K562 (cell line): ENCODE measurements around the gene CELF4. TPM values are rescaled to one million over a fixed set of nuclear protein-coding genes. Genes with fewer than 3 reads are reported as not detected.

ENCODE experiments used
- ATAC-seq: fragments of 200-7000 bp; cut with Tn5 transposase; 3 replicates; pipeline ENCODE4 v1.9.1; 2020; ENCODE audit warnings: moderate library complexity
- BruUV-seq: library from RNA; stranded (reverse); fragments of 400-500 nt; replicated peaks from 2 replicates; lab custom pipeline; 2021; lab: Mats Ljungman, UMichigan
- CTCF ChIA-PET: fragments of 300-600 bp; formaldehyde crosslinking; extraction: SDS; loops from one replicate; lab custom pipeline; 2021; ENCODE audit warnings: low intra/inter-chr PET ratio; lab: Yijun Ruan, JAX
- POLR2A ChIA-PET: fragments of 300-600, 350-650 bp; sonication (Branson Sonifier 250); formaldehyde crosslinking; extraction: SDS; loops from one replicate; lab custom pipeline; 2021; ENCODE audit warnings: antibody characterized with exemption, inconsistent platforms; lab: Yijun Ruan, JAX
- DNase-seq, 4 experiments: peaks; one replicate each; pipeline versions ENCODE4 v3.0.0 to v3.0.0-alpha.2; 2011 to 2018; ENCODE audit warnings: low spot score in 3 of 4, mixed read lengths in 3 of 4; ENCODE audit errors: extremely low read depth in 1 of 4
- FAIRE-seq: peaks from 2 replicates; lab custom pipeline; 2011; peaks lifted over from hg19 to GRCh38; lab: Jason Lieb, UNC
- H2AFZ ChIP-seq: 2 replicates; pipeline ENCODE4 v1.6.0; 2011; ENCODE audit warnings: low read depth, low read length, control low read depth, inconsistent platforms
- H3K27ac ChIP-seq: fragments of 200-600 bp; 3 replicates; pipeline ENCODE4 v1.8.0; 2011; ENCODE audit warnings: low read depth, mild to moderate bottlenecking, control low read depth, inconsistent platforms, low read length, moderate library complexity, mixed read lengths; ENCODE audit errors: extremely low read depth
- H3K27me3 ChIP-seq, 2 experiments: fragments of 300-600 bp in 1 of 2; 2 replicates in 1 of 2; 3 replicates in 1 of 2; pipeline versions ENCODE4 v1.6.0 to v1.8.0; 2011; ENCODE audit warnings: inconsistent platforms in 2 of 2, low read length in 2 of 2, mild to moderate bottlenecking in 1 of 2, mixed read lengths in 1 of 2, moderate library complexity in 1 of 2; ENCODE audit not compliant: control insufficient read depth in 2 of 2, insufficient read depth in 2 of 2
- H3K36me3 ChIP-seq: fragments of 300-600 bp; 3 replicates; pipeline ENCODE4 v1.8.0; 2011; ENCODE audit warnings: mild to moderate bottlenecking, low read length, inconsistent platforms; ENCODE audit not compliant: control insufficient read depth, insufficient read depth
- H3K4me1 ChIP-seq, 2 experiments: fragments of 200-600 bp in 1 of 2; replicated peaks in 1 of 2; 2 replicates in 1 of 2; 3 replicates in 1 of 2; pipeline versions ENCODE4 v1.5.1 to v1.8.0; 2011; ENCODE audit warnings: inconsistent platforms in 2 of 2, low read length in 2 of 2, mild to moderate bottlenecking in 1 of 2, mixed read lengths in 1 of 2, moderate library complexity in 1 of 2; ENCODE audit not compliant: control insufficient read depth in 2 of 2, insufficient read depth in 2 of 2
- H3K4me2 ChIP-seq: 2 replicates; pipeline ENCODE4 v1.6.1; 2011; ENCODE audit warnings: low read length, control low read depth, inconsistent platforms, mixed read lengths; ENCODE audit not compliant: insufficient read depth
- H3K4me3 ChIP-seq: fragments of 200-600 bp; sonication (generic), shearing (Covaris generic); 2 replicates; pipeline ENCODE4 v1.5.1; 2016; ENCODE audit warnings: control low read depth, inconsistent platforms
- H3K79me2 ChIP-seq: fragments of 200-600 bp; 3 replicates; pipeline ENCODE4 v1.8.0; 2011; ENCODE audit warnings: low read length, inconsistent platforms; ENCODE audit not compliant: control insufficient read depth, insufficient read depth
- H3K9ac ChIP-seq, 2 experiments: 2 replicates each; pipeline versions ENCODE4 v1.6.0 to v1.6.1; 2011; ENCODE audit warnings: low read depth in 2 of 2, low read length in 2 of 2, control low read depth in 1 of 2, inconsistent platforms in 1 of 2, mild to moderate bottlenecking in 1 of 2, mixed read lengths in 1 of 2; ENCODE audit not compliant: insufficient read depth in 1 of 2
- H3K9me1 ChIP-seq: one replicate; pipeline ENCODE4 v1.6.0; 2011; ENCODE audit warnings: inconsistent platforms, mild to moderate bottlenecking, low read length, moderate library complexity; ENCODE audit not compliant: control insufficient read depth, insufficient read depth
- H3K9me3 ChIP-seq: replicated peaks from 2 replicates; pipeline ENCODE4 v1.5.1; 2011; ENCODE audit warnings: low read depth, low read length, inconsistent platforms; ENCODE audit not compliant: control insufficient read depth, insufficient read depth
- H4K20me1 ChIP-seq: replicated peaks from 2 replicates; pipeline ENCODE4 v1.6.1; 2011; ENCODE audit warnings: low read length, inconsistent platforms, mixed read lengths; ENCODE audit not compliant: control insufficient read depth, insufficient read depth
- CREB1 ChIP-seq, 2 experiments: sonication (generic) in 1 of 2; formaldehyde crosslinking in 1 of 2; IDR thresholded peaks; 2 replicates each; pipeline versions ENCODE4 v1.6.1 to v1.8.0; 2012 to 2022; ENCODE audit warnings: inconsistent platforms in 1 of 2, mild to moderate bottlenecking in 1 of 2, missing genetic modification reagents in 1 of 2, moderate library complexity in 1 of 2
- ELF1 ChIP-seq: fragments of 200-800 bp; sonication (Bioruptor generic); IDR thresholded peaks from 2 replicates; pipeline ENCODE4 v1.6.1; 2016; ENCODE audit warnings: missing genetic modification characterization, missing compliant biosample characterization
- ESRRA ChIP-seq: fragments of 450-650 bp; IDR thresholded peaks from 2 replicates; pipeline ENCODE4 v1.6.1; 2014; ENCODE audit warnings: low read depth, mild to moderate bottlenecking, moderate library complexity, borderline replicate concordance
- PRMT5 ChIP-seq: sonication (generic); formaldehyde crosslinking; IDR thresholded peaks from 2 replicates; pipeline ENCODE4 v1.5.0; 2020; ENCODE audit warnings: missing genetic modification reagents
- RBM14 ChIP-seq: fragments of 200-400 bp; formaldehyde crosslinking; IDR thresholded peaks from 2 replicates; pipeline ENCODE4 v1.6.1; 2018; ENCODE audit warnings: low read depth, mild to moderate bottlenecking, low read length, moderate library complexity, borderline replicate concordance; ENCODE audit not compliant: insufficient read depth
- TCF3 ChIP-seq: sonication (generic); formaldehyde crosslinking; IDR thresholded peaks from 2 replicates; pipeline ENCODE4 v1.4.0; 2020; ENCODE audit warnings: mild to moderate bottlenecking, missing genetic modification reagents
- ZKSCAN8 ChIP-seq: fragments of 200-800 bp; sonication (Bioruptor generic); IDR thresholded peaks from 2 replicates; pipeline ENCODE4 v1.6.1; 2016; ENCODE audit warnings: missing genetic modification characterization, missing compliant biosample characterization
- WGBS: fragments of 100-300 bp; shearing (Covaris generic); methylation state at CpG from one replicate; pipeline ENCODE4 v1.1.6; 2016; ENCODE audit warnings: low coverage, mixed read lengths; ENCODE audit not compliant: insufficient coverage; ENCODE audit errors: missing lambda C conversion rate; 5-methylcytosine and 5-hydroxymethylcytosine counted together
- in situ Hi-C: fragments of 300-500 bp; cut with MboI; formaldehyde crosslinking; loops from 4 replicates; pipeline ENCODE4 v1.15.0; 2018; ENCODE audit warnings: inconsistent platforms, mixed read lengths
- intact Hi-C: fragments of 100-400 bp; cut with micrococcal nuclease; formaldehyde crosslinking; loops from 2 replicates; pipeline ENCODE4 v1.14.2; 2022
- polyA plus RNA-seq, 8 experiments: library from polyadenylated mRNA; depleted of rRNA in 4 of 8; stranded (reverse) in 5 of 8; unstranded in 3 of 8; fragments of >200 nt; fragmentation: Nextera tagmentation in 2 of 8; fragmentation: Illumina TruSeq in 1 of 8; extraction: Ambion mirVana in 2 of 8; extraction: Trizol in 1 of 8; gene quantifications; 2 replicates each; pipeline versions ENCODE4 v1.2.1 to v1.2.3, GENCODE V29; 2011 to 2014; ENCODE audit warnings: inconsistent platforms in 1 of 8, missing spikeins in 1 of 8
- total RNA-seq, 7 experiments: library from RNA; depleted of rRNA in 6 of 7; stranded (reverse); fragments of >200 nt in 6 of 7; fragmentation: Illumina TruSeq in 2 of 7; extraction: Trizol in 2 of 7; gene quantifications; 2 replicates each; pipeline versions ENCODE4 v1.2.1 to v1.2.3, GENCODE V29; 2011 to 2021; ENCODE audit warnings: low replicate concordance in 1 of 7

Gene CELF4
- total and polyA plus RNA-seq, 9 of the 15 experiments (the other 6 are each of a cell fraction or from before 2014, with no cell fraction given) = 0.04 to 0.24 (median 0.07) TPM; not detected in 3

GRCh38 chr18:37516361-37516853 lies 49.2 kb downstream of the CELF4 start:
- no peak for TF ChIP-seq CREB1 (IDR thresholded peaks at IDR 0.05)
- no peak for TF ChIP-seq CREB1 (CRISPR knock-in tag; IDR thresholded peaks at IDR 0.05)
- no peak for TF ChIP-seq ELF1
- TF ChIP-seq RBM14 = no peak
- no peak for TF ChIP-seq TCF3 (CRISPR knock-in tag)
- no peak for TF ChIP-seq ZKSCAN8 (CRISPR knock-in tag)
- no peak for TF ChIP-seq PRMT5 (CRISPR knock-in tag)
- no peak for TF ChIP-seq ESRRA
- Histone ChIP-seq H3K27me3 (no peaks in the 10 kb centered on the region), H3K9ac (no peak overlapping the region), H3K4me1 (no peaks in the 10 kb centered on the region), H3K36me3 (no peaks in the 10 kb centered on the region), H3K4me3 (no peak overlapping the region), H2AFZ (no peak overlapping the region), H4K20me1 (no peaks in the 10 kb centered on the region), H3K4me2 (no peak overlapping the region), H3K27ac (no peak overlapping the region), H3K79me2 (no peaks in the 10 kb centered on the region), H3K9me3 (no peaks in the 10 kb centered on the region), H3K9me1 (no peaks in the 10 kb centered on the region)
- intact Hi-C loops = no loop called here
- ChIA-PET CTCF (no interaction called here), POLR2A (no interaction called here)
- in situ Hi-C loops = no loop called here
- ATAC-seq (no peak), DNase-seq (no peak), FAIRE-seq (no peak)
- 1% methylated on average over 5 of the region's 5 CpGs for WGBS
- no TSS peak for BruUV-seq
